Neural cell (in vitro differentiated cells): ENCODE data around the gene EDA. TPM values are rescaled to one million over a fixed set of nuclear protein-coding genes. Genes with fewer than 3 reads are reported as not detected.

ENCODE experiments used
- H2AFZ ChIP-seq: fragments of 200-600, 300-800 bp; sonication (generic), shearing (Covaris generic); 2 replicates; pipeline ENCODE4 v1.6.0; 2014; ENCODE audit warnings: low read depth, mild to moderate bottlenecking, antibody characterized with exemption, low read length, moderate library complexity
- H3F3A ChIP-seq: fragments of 200-600 bp; shearing (Covaris generic); 2 replicates; pipeline ENCODE4 v1.6.1; 2016; ENCODE audit warnings: mild to moderate bottlenecking, moderate library complexity, mixed read lengths, antibody characterized with exemption, low read length; ENCODE audit not compliant: insufficient read depth, poor library complexity, severe bottlenecking
- H3K27ac ChIP-seq: fragments of 200-600, 300-800 bp; sonication (generic), shearing (Covaris generic); 2 replicates; pipeline ENCODE4 v1.5.1; 2014; ENCODE audit warnings: mild to moderate bottlenecking, low read length, moderate library complexity
- H3K27me3 ChIP-seq: fragments of 300-800, 200-600 bp; sonication (generic), shearing (Covaris generic); 2 replicates; pipeline ENCODE4 v1.6.0; 2014; ENCODE audit warnings: mild to moderate bottlenecking, low read depth, low read length, moderate library complexity; ENCODE audit not compliant: insufficient read depth
- H3K36me3 ChIP-seq: fragments of 300-800, 200-600 bp; sonication (generic), shearing (Covaris generic); 2 replicates; pipeline ENCODE4 v1.5.1; 2014; ENCODE audit warnings: mild to moderate bottlenecking, antibody characterized with exemption, low read length, moderate library complexity; ENCODE audit not compliant: insufficient read depth
- H3K4me2 ChIP-seq: fragments of 300-800, 200-600 bp; sonication (generic), shearing (Covaris generic); 2 replicates; pipeline ENCODE4 v1.6.0; 2014; ENCODE audit warnings: mild to moderate bottlenecking, low read length
- H3K4me3 ChIP-seq: fragments of 300-800, 200-600 bp; sonication (generic), shearing (Covaris generic); 2 replicates; pipeline ENCODE4 v1.5.1; 2014; ENCODE audit warnings: mild to moderate bottlenecking, low read length, moderate library complexity
- H3K79me2 ChIP-seq: fragments of 200-600 bp; shearing (Covaris generic); replicated peaks from 2 replicates; pipeline ENCODE4 v1.6.0; 2014; ENCODE audit warnings: mild to moderate bottlenecking, low read length, moderate library complexity; ENCODE audit not compliant: insufficient read depth
- H3K9ac ChIP-seq: fragments of 300-800, 200-600 bp; sonication (generic), shearing (Covaris generic); 2 replicates; pipeline ENCODE4 v1.6.1; 2016; ENCODE audit warnings: mild to moderate bottlenecking, low read length, mixed read lengths
- H3K9me2 ChIP-seq: fragments of 200-600 bp; shearing (Covaris generic); 2 replicates; pipeline ENCODE4 v1.6.1; 2016; ENCODE audit warnings: mild to moderate bottlenecking, low read length, mixed read lengths; ENCODE audit not compliant: insufficient read depth
- H3K9me3 ChIP-seq: fragments of 200-600, 300-800 bp; sonication (generic), shearing (Covaris generic); 2 replicates; pipeline ENCODE4 v1.6.1; 2016; ENCODE audit warnings: mild to moderate bottlenecking, mixed run types, low read length, moderate library complexity, mixed read lengths
- H4K20me1 ChIP-seq: fragments of 200-600 bp; shearing (Covaris generic); 2 replicates; pipeline ENCODE4 v1.6.1; 2016; ENCODE audit warnings: mild to moderate bottlenecking, mixed run types; ENCODE audit not compliant: insufficient read depth
- EP300 ChIP-seq: fragments of 450-650 bp; conservative IDR thresholded peaks from 2 replicates; pipeline ENCODE4 v1.6.1; 2014; ENCODE audit warnings: antibody characterized with exemption, mild to moderate bottlenecking, moderate library complexity; ENCODE audit not compliant: poor library complexity, severe bottlenecking
- EZH2 ChIP-seq: fragments of 200-600, 300-800 bp; shearing (Covaris generic), sonication (generic); IDR thresholded peaks from 2 replicates; pipeline ENCODE4 v1.6.1; 2014; ENCODE audit warnings: antibody characterized with exemption, low read length, borderline replicate concordance, mild to moderate bottlenecking; ENCODE audit not compliant: insufficient read depth, poor library complexity, severe bottlenecking
- MXI1 ChIP-seq: fragments of 450-650 bp; conservative IDR thresholded peaks from 2 replicates; pipeline ENCODE4 v1.6.1; 2014; ENCODE audit warnings: antibody characterized with exemption, mild to moderate bottlenecking; ENCODE audit not compliant: poor library complexity, severe bottlenecking
- POLR2AphosphoS5 ChIP-seq: IDR thresholded peaks from 2 replicates; pipeline ENCODE4 v1.6.1; 2012
- RAD21 ChIP-seq: fragments of 450-650 bp; conservative IDR thresholded peaks from 2 replicates; pipeline ENCODE4 v1.6.1; 2014; ENCODE audit warnings: antibody characterized with exemption, mild to moderate bottlenecking, moderate library complexity
- REST ChIP-seq: IDR thresholded peaks from 2 replicates; pipeline ENCODE4 v1.6.1; 2012; ENCODE audit warnings: borderline replicate concordance
- SMC3 ChIP-seq: fragments of 450-650 bp; conservative IDR thresholded peaks from 2 replicates; pipeline ENCODE4 v1.6.1; 2014; ENCODE audit warnings: antibody characterized with exemption, mild to moderate bottlenecking, moderate library complexity; ENCODE audit not compliant: poor library complexity
- TAF1 ChIP-seq: IDR thresholded peaks from 2 replicates; pipeline ENCODE4 v1.6.1; 2012; ENCODE audit warnings: low read depth
- polyA plus RNA-seq: library from polyadenylated mRNA; depleted of rRNA; stranded (reverse); fragments of >200 nt; gene quantifications from 2 replicates; pipeline ENCODE4 v1.2.3, GENCODE V29; 2014
- TF ChIP-seq, protein P1 (sequence below): fragments of 450-650 bp; IDR thresholded peaks from 2 replicates; pipeline ENCODE4 v1.5.1; 2014; ENCODE audit warnings: antibody characterized with exemption, mild to moderate bottlenecking, moderate library complexity; ENCODE audit not compliant: poor library complexity, severe bottlenecking

Gene EDA
- polyA plus RNA-seq, 1 donor from 2014 or later: 1.1 TPM

DNA sequence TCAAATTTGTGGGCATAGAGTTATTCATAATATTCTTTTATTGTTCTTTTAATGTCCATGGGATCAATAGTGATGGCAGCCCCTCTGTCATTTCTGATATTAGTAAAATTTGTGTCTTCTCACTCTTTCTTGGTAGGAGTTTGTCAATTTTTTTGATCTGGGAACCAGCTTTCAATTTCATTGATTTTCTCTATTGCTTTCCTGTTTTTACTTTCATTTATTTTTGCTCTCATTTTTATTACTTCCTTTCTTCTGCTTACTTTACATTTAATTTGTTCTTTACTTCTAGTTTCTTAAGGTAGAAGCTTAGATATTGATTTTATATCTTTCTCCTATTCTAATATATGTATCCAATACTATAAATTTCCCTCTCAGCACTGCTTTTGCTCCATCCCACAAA lies 393.1 kb downstream of the EDA start:
- H3K9me2 ChIP-seq: no peaks in the 10 kb centered on the region
- no peak for TF ChIP-seq EZH2
- no peak for TF ChIP-seq SMC3
- TF ChIP-seq REST: no peak
- TF ChIP-seq MXI1: no peak
- no peak for TF ChIP-seq EP300
- no peak for TF ChIP-seq POLR2AphosphoS5
- TF ChIP-seq, protein P1, sequence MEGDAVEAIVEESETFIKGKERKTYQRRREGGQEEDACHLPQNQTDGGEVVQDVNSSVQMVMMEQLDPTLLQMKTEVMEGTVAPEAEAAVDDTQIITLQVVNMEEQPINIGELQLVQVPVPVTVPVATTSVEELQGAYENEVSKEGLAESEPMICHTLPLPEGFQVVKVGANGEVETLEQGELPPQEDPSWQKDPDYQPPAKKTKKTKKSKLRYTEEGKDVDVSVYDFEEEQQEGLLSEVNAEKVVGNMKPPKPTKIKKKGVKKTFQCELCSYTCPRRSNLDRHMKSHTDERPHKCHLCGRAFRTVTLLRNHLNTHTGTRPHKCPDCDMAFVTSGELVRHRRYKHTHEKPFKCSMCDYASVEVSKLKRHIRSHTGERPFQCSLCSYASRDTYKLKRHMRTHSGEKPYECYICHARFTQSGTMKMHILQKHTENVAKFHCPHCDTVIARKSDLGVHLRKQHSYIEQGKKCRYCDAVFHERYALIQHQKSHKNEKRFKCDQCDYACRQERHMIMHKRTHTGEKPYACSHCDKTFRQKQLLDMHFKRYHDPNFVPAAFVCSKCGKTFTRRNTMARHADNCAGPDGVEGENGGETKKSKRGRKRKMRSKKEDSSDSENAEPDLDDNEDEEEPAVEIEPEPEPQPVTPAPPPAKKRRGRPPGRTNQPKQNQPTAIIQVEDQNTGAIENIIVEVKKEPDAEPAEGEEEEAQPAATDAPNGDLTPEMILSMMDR: no peak
- no peak for TF ChIP-seq TAF1
- TF ChIP-seq RAD21: no peak
- H3K9me3 ChIP-seq: no peaks in the 10 kb centered on the region
- H3K9ac ChIP-seq: no peak overlapping the region
- H4K20me1 ChIP-seq: no peaks in the 10 kb centered on the region
- H2AFZ ChIP-seq: no peak overlapping the region
- no peak overlapping the region for H3K4me3 ChIP-seq
- H3K79me2 ChIP-seq: no peaks in the 10 kb centered on the region
- no peak overlapping the region for H3K27ac ChIP-seq
- no peak overlapping the region for H3K4me2 ChIP-seq
- no peaks in the 10 kb centered on the region for H3K27me3 ChIP-seq
- no peaks in the 10 kb centered on the region for H3F3A ChIP-seq
- no peaks in the 10 kb centered on the region for H3K36me3 ChIP-seq

- Histone ChIP-seq H3K9me2 (no peaks in the 10 kb centered on the region), H4K20me1 (no peaks in the 10 kb centered on the region), H3K79me2 (no peaks in the 10 kb centered on the region), H3K9ac (no peak overlapping the region), H3K4me2 (no peak overlapping the region), H3F3A (no peaks in the 10 kb centered on the region), H2AFZ (no peak overlapping the region), H3K9me3 (no peaks in the 10 kb centered on the region), H3K27me3 (no peaks in the 10 kb centered on the region), H3K36me3 (no peaks in the 10 kb centered on the region), H3K27ac (peak overlapping the region; percentile 12), H3K4me3 (no peak overlapping the region)
- no peak for TF ChIP-seq TAF1
- peak; percentile 79 for TF ChIP-seq EP300
- no peak for TF ChIP-seq RAD21
- TF ChIP-seq REST: no peak
- TF ChIP-seq EZH2: no peak
- TF ChIP-seq MXI1: no peak
- TF ChIP-seq POLR2AphosphoS5: peak; percentile 53
- TF ChIP-seq, protein P1: no peak
- no peak for TF ChIP-seq SMC3
Measured at GRCh38 chrX:70009970-70010369, 394.1 kb downstream of the EDA start.
